Vagina (tissue), 2 donors: ENCODE results near the gene PCNX1. TPM values are rescaled to one million over a fixed set of nuclear protein-coding genes. Genes with fewer than 3 reads are reported as not detected.

Source experiments
- DNase-seq, 2 donors: peaks; one replicate each; pipeline ENCODE4 v3.0.0-alpha.2; 2017; ENCODE audit errors: extremely low spot score in 2 of 2
- H3K27ac ChIP-seq: fragments of 200-600 bp; sonication (generic); one replicate; pipeline ENCODE4 v1.5.1; 2019
- H3K27me3 ChIP-seq: fragments of 200-600 bp; sonication (generic); one replicate; pipeline ENCODE4 v1.5.1; 2019
- H3K36me3 ChIP-seq, 2 donors: fragments of 200-600 bp; sonication (generic); one replicate each; pipeline ENCODE4 v1.5.1; 2017 to 2019
- H3K4me1 ChIP-seq: fragments of 200-600 bp; sonication (generic); one replicate; pipeline ENCODE4 v1.5.1; 2019
- H3K4me3 ChIP-seq, 2 donors: fragments of 200-600 bp; sonication (generic); 1 replicate in 1 of 2; 2 replicates in 1 of 2; pipeline ENCODE4 v1.5.1; 2016 to 2019
- H3K9me3 ChIP-seq: fragments of 200-600 bp; sonication (generic); one replicate; pipeline ENCODE4 v1.5.1; 2019
- POLR2A ChIP-seq, 2 donors: fragments of 450-650 bp; IDR thresholded peaks; one replicate each; pipeline ENCODE4 v1.6.1; 2017; ENCODE audit warnings: antibody characterized with exemption in 2 of 2, mild to moderate bottlenecking in 2 of 2, moderate library complexity in 2 of 2
- POLR2AphosphoS5 ChIP-seq, 2 donors: sonication (generic); formaldehyde crosslinking; IDR thresholded peaks; one replicate each; pipeline ENCODE4 v1.9.0; 2017; ENCODE audit warnings: antibody characterized with exemption in 2 of 2, mild to moderate bottlenecking in 2 of 2, low read depth in 1 of 2; ENCODE audit not compliant: insufficient read depth in 1 of 2
- intact Hi-C: fragments of 100-400 bp; cut with DNase I; formaldehyde crosslinking; loops from one replicate; pipeline ENCODE4 v1.15.1; 2023
- total RNA-seq: library from RNA; depleted of rRNA; stranded (reverse); fragments of >200 nt; gene quantifications from one replicate; pipeline ENCODE4 v1.2.3, GENCODE V29; 2016
- TF ChIP-seq, protein P1 (sequence below), 3 experiments: fragments of 450-650 bp in 2 of 3; fragments of 200-600 bp in 1 of 3; sonication (generic) in 1 of 3; IDR thresholded peaks; one replicate each; pipeline ENCODE4 v1.5.1; 2017 to 2019; ENCODE audit warnings: antibody characterized with exemption in 3 of 3, mild to moderate bottlenecking in 2 of 3, moderate library complexity in 2 of 3

The PCNX1 gene
- total RNA-seq, 1 donor from 2014 or later, result 59.7 TPM

DNA sequence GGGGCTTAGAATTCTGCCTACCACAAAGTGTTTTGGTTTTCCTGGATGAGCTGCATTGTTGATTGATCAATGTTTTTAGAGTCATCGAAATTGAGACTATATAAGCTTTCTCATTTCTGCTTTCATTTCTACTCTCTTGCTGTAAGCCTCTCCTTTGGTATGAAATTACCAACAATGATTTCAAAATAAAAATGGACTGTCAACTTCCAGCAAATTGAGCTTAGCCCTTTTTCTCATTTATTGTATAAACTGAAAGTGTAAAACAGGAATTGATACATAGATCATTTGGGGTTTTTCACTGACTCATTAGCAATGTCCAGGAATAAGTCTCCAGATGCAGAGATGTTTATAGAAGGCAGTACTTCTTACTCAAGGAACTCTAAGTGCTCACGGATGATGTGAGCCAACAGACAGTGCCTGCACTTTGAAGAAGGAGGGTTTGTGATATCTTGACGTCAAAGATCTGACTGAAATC lies 20.0 kb upstream of the PCNX1 start:
- no peak overlapping the region for H3K4me3 ChIP-seq
- TF ChIP-seq POLR2A (IDR thresholded peaks at IDR 0.05), result no peak
- TF ChIP-seq, protein P1, sequence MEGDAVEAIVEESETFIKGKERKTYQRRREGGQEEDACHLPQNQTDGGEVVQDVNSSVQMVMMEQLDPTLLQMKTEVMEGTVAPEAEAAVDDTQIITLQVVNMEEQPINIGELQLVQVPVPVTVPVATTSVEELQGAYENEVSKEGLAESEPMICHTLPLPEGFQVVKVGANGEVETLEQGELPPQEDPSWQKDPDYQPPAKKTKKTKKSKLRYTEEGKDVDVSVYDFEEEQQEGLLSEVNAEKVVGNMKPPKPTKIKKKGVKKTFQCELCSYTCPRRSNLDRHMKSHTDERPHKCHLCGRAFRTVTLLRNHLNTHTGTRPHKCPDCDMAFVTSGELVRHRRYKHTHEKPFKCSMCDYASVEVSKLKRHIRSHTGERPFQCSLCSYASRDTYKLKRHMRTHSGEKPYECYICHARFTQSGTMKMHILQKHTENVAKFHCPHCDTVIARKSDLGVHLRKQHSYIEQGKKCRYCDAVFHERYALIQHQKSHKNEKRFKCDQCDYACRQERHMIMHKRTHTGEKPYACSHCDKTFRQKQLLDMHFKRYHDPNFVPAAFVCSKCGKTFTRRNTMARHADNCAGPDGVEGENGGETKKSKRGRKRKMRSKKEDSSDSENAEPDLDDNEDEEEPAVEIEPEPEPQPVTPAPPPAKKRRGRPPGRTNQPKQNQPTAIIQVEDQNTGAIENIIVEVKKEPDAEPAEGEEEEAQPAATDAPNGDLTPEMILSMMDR (IDR thresholded peaks at IDR 0.05), result no peak
- no peaks in the 10 kb centered on the region for H3K36me3 ChIP-seq
- intact Hi-C loops, result no loop called here
- no peaks in the 10 kb centered on the region for H3K4me1 ChIP-seq
- no peak for DNase-seq
- H3K27me3 ChIP-seq, result no peaks in the 10 kb centered on the region
- H3K27ac ChIP-seq, result no peak overlapping the region
- no peaks in the 10 kb centered on the region for H3K9me3 ChIP-seq

DNA sequence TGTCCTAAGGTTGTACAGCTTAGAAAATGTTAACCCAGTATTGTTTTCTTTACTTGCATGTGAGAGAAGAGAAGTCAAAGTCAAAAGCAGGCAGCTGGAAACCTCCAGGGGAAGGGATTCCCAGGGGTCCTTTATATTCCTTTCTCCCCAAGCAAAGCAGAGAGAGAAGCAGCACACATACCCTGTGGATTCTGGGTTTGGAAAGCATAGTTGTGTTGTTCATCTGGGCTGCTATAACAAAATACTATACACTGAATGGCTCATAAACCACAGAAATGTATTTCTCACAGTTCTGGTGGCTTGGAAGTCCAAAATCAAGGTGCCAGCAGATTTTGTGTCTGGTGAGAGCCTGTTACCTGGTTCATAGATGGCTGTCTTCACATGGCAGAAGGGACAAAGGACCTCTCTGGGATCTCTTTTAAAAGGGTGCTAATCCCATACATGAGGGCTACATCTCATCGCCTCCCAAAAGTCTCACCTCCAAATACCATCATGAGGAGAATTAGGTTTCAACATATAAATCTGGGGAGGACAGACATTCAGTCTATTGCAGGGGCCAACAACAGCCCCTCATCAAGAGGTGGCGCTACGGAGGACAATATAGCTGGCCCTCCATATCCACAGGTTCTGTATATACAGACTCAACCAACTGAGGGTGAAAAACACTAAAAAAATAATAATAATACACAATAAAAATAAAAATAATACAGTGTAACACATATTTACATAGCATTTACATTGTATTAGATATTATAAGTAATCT lies 19.3 kb upstream of the PCNX1 start:
- no peaks in the 10 kb centered on the region for H3K4me1 ChIP-seq
- H3K36me3 ChIP-seq, result no peaks in the 10 kb centered on the region
- H3K4me3 ChIP-seq, result no peak overlapping the region
- intact Hi-C loops, result no loop called here
- DNase-seq, result no peak
- no peaks in the 10 kb centered on the region for H3K27me3 ChIP-seq
- no peak overlapping the region for H3K27ac ChIP-seq
- no peak for TF ChIP-seq POLR2A (IDR thresholded peaks at IDR 0.05)
- TF ChIP-seq, protein P1 (IDR thresholded peaks at IDR 0.05), result no peak
- H3K9me3 ChIP-seq, result no peaks in the 10 kb centered on the region

DNA sequence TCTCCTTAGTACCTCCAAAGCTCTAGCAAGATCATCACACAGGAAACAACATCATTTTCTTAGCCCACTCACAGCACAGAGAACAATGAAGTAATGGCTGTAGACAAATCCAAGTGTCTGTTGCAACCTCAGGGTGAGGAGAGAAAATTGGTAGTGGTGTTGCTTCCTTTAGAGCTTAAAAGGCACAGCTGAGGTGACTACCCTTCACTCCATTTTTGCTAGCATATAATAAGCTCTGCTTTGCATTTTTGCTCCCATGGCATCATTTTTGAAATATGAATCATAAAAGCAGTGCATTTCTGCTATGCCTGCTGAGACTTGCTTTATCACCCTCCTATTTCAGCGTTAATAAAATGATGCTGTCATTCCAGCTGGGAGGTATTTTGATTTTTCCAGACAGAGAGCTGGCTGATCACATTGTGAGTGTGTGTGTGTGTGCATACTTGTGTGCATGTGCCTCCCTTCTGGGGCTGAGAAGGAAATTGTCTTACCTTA lies 18.5 kb upstream of the PCNX1 start:
- Histone ChIP-seq H3K36me3 (no peaks in the 10 kb centered on the region), H3K27me3 (no peaks in the 10 kb centered on the region), H3K27ac (no peak overlapping the region), H3K4me1 (no peaks in the 10 kb centered on the region), H3K4me3 (no peak overlapping the region), H3K9me3 (no peaks in the 10 kb centered on the region)
- intact Hi-C loops, result no loop called here
- DNase-seq, result no peak
- no peak for TF ChIP-seq POLR2A (IDR thresholded peaks at IDR 0.05)
- no peak for TF ChIP-seq POLR2AphosphoS5 (IDR thresholded peaks at IDR 0.05; ENCODE audit: insufficient read depth in 1 of 2, low read depth in 1 of 2)
- TF ChIP-seq, protein P1 (IDR thresholded peaks at IDR 0.05), result no peak

DNA sequence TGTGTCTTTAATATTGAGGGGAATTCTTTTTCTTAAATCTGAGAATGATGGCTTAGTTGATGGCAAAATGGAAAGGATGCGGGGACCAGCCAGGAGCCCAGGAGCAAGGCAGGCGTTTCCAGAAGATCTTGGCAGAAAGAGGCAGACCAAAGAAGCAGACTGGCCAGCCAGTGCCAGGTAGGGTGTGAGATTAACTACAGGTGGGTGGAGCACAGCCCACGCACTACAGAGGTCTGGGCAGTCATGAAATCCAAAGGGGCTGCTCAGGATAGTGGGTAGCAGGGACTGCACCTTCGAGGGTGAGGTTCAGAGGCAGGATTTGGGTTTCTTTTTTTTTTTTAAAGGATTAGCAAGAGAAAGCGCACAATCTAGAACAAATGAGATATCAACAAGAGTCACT lies 17.7 kb upstream of the PCNX1 start:
- H3K27ac ChIP-seq, result no peak overlapping the region
- H3K4me3 ChIP-seq, result no peak overlapping the region
- H3K27me3 ChIP-seq, result no peaks in the 10 kb centered on the region
- no peak for TF ChIP-seq POLR2A (IDR thresholded peaks at IDR 0.05)
- TF ChIP-seq POLR2AphosphoS5 (IDR thresholded peaks at IDR 0.05; ENCODE audit: insufficient read depth in 1 of 2, low read depth in 1 of 2), result no peak
- TF ChIP-seq, protein P1 (IDR thresholded peaks at IDR 0.05), result no peak
- H3K9me3 ChIP-seq, result no peaks in the 10 kb centered on the region
- no peak for DNase-seq
- intact Hi-C loops, result no loop called here
- no peaks in the 10 kb centered on the region for H3K4me1 ChIP-seq
- no peaks in the 10 kb centered on the region for H3K36me3 ChIP-seq
